ENCODE measurements around the gene ONECUT1.

The ONECUT1 gene

GRCh38 chr15:52780172-52780980, 9.8 kb downstream of the ONECUT1 start:
- Histone ChIP-seq H3K4me3 (peak overlapping the region; percentile 29; the same call in 1 of the 2 replicates), H3K9ac (ENCODE audit: insufficient read length) (no peak overlapping the region), H3K36me3 (ENCODE audit: insufficient read depth, low read length) (no peaks in the 10 kb centered on the region), H3K27ac (no peak overlapping the region), H3K9me3 (ENCODE audit: low read depth, low read length) (no peaks in the 10 kb centered on the region)
- peak; percentile 18 for DNase-seq (ENCODE audit: low read depth, low spot score)
- TF ChIP-seq POLR2AphosphoS5 (IDR thresholded peaks at IDR 0.05; ENCODE audit: borderline replicate concordance, low read depth, low read length) (no peak), FOXP2 (optimal IDR thresholded peaks at IDR 0.05; ENCODE audit: control extremely low read depth, extremely low read length, insufficient read depth) (no peak), EZH2 (IDR thresholded peaks at IDR 0.05) (no peak)

- no peak overlapping the region for H3K27ac ChIP-seq
- DNase-seq (ENCODE audit: low read depth, low spot score), result no peak
- no peak overlapping the region for H3K9ac ChIP-seq (ENCODE audit: insufficient read length)
- no peaks in the 10 kb centered on the region for H3K36me3 ChIP-seq (ENCODE audit: insufficient read depth, low read length)
- no peak overlapping the region for H3K4me3 ChIP-seq
- TF ChIP-seq EZH2 (IDR thresholded peaks at IDR 0.05) (no peak), POLR2AphosphoS5 (IDR thresholded peaks at IDR 0.05; ENCODE audit: borderline replicate concordance, low read depth, low read length) (no peak), FOXP2 (optimal IDR thresholded peaks at IDR 0.05; ENCODE audit: control extremely low read depth, extremely low read length, insufficient read depth) (no peak)
- H3K9me3 ChIP-seq (ENCODE audit: low read depth, low read length), result no peaks in the 10 kb centered on the region
These were observed 11.7 kb downstream of the ONECUT1 start for GRCh38 chr15:52778457-52778856.

- no peak overlapping the region for H3K9ac ChIP-seq (ENCODE audit: insufficient read length)
- no peaks in the 10 kb centered on the region for H3K9me3 ChIP-seq (ENCODE audit: low read depth, low read length)
- H3K27ac ChIP-seq, result no peak overlapping the region
- H3K36me3 ChIP-seq (ENCODE audit: insufficient read depth, low read length), result no peaks in the 10 kb centered on the region
- no peak for TF ChIP-seq POLR2AphosphoS5 (IDR thresholded peaks at IDR 0.05; ENCODE audit: borderline replicate concordance, low read depth, low read length)
- no peak for TF ChIP-seq FOXP2 (optimal IDR thresholded peaks at IDR 0.05; ENCODE audit: control extremely low read depth, extremely low read length, insufficient read depth)
- TF ChIP-seq EZH2 (IDR thresholded peaks at IDR 0.05), result no peak
- no peak overlapping the region for H3K4me3 ChIP-seq
- no peak for DNase-seq (ENCODE audit: low read depth, low spot score)
These were observed 17.4 kb downstream of the ONECUT1 start for GRCh38 chr15:52772766-52773165.

GRCh38 chr15:52765785-52766184, 24.4 kb downstream of the ONECUT1 start:
- Histone ChIP-seq H3K27ac (no peak overlapping the region), H3K9me3 (ENCODE audit: low read depth, low read length) (no peaks in the 10 kb centered on the region), H3K36me3 (ENCODE audit: insufficient read depth, low read length) (no peaks in the 10 kb centered on the region), H3K9ac (ENCODE audit: insufficient read length) (no peak overlapping the region), H3K4me3 (no peak overlapping the region)
- TF ChIP-seq POLR2AphosphoS5 (IDR thresholded peaks at IDR 0.05; ENCODE audit: borderline replicate concordance, low read depth, low read length), result no peak
- no peak for TF ChIP-seq EZH2 (IDR thresholded peaks at IDR 0.05)
- no peak for TF ChIP-seq FOXP2 (optimal IDR thresholded peaks at IDR 0.05; ENCODE audit: control extremely low read depth, extremely low read length, insufficient read depth)
- DNase-seq (ENCODE audit: low read depth, low spot score), result no peak

GRCh38 chr15:52764731-52765130, 25.4 kb downstream of the ONECUT1 start:
- TF ChIP-seq POLR2AphosphoS5 (IDR thresholded peaks at IDR 0.05; ENCODE audit: borderline replicate concordance, low read depth, low read length), result no peak
- TF ChIP-seq EZH2 (IDR thresholded peaks at IDR 0.05), result no peak
- TF ChIP-seq FOXP2 (optimal IDR thresholded peaks at IDR 0.05; ENCODE audit: control extremely low read depth, extremely low read length, insufficient read depth), result no peak
- DNase-seq (ENCODE audit: low read depth, low spot score), result no peak
- H3K36me3 ChIP-seq (ENCODE audit: insufficient read depth, low read length), result no peaks in the 10 kb centered on the region

GRCh38 chr15:52762621-52763020, 27.5 kb downstream of the ONECUT1 start:
- Histone ChIP-seq H3K9me3 (ENCODE audit: low read depth, low read length) (no peaks in the 10 kb centered on the region), H3K9ac (ENCODE audit: insufficient read length) (no peak overlapping the region), H3K4me3 (no peak overlapping the region), H3K36me3 (ENCODE audit: insufficient read depth, low read length) (no peaks in the 10 kb centered on the region), H3K27ac (no peak overlapping the region)
- TF ChIP-seq FOXP2 (optimal IDR thresholded peaks at IDR 0.05; ENCODE audit: control extremely low read depth, extremely low read length, insufficient read depth), result no peak
- no peak for TF ChIP-seq POLR2AphosphoS5 (IDR thresholded peaks at IDR 0.05; ENCODE audit: borderline replicate concordance, low read depth, low read length)
- no peak for TF ChIP-seq EZH2 (IDR thresholded peaks at IDR 0.05)
- no peak for DNase-seq (ENCODE audit: low read depth, low spot score)

More at GRCh38 chr15:52764731-52765130, 25.4 kb downstream of the ONECUT1 start:
- no peaks in the 10 kb centered on the region for H3K9me3 ChIP-seq (ENCODE audit: low read depth, low read length)
- no peak overlapping the region for H3K9ac ChIP-seq (ENCODE audit: insufficient read length)
- H3K4me3 ChIP-seq, result no peak overlapping the region
- H3K27ac ChIP-seq, result no peak overlapping the region

GRCh38 chr15:52760562-52760961, 29.6 kb downstream of the ONECUT1 start:
- Histone ChIP-seq H3K9ac (ENCODE audit: insufficient read length) (no peak overlapping the region), H3K9me3 (ENCODE audit: low read depth, low read length) (no peaks in the 10 kb centered on the region), H3K27ac (no peak overlapping the region), H3K4me3 (no peak overlapping the region), H3K36me3 (ENCODE audit: insufficient read depth, low read length) (no peaks in the 10 kb centered on the region)
- TF ChIP-seq FOXP2 (optimal IDR thresholded peaks at IDR 0.05; ENCODE audit: control extremely low read depth, extremely low read length, insufficient read depth) (no peak), EZH2 (IDR thresholded peaks at IDR 0.05) (no peak), POLR2AphosphoS5 (IDR thresholded peaks at IDR 0.05; ENCODE audit: borderline replicate concordance, low read depth, low read length) (no peak)
- no peak for DNase-seq (ENCODE audit: low read depth, low spot score)

GRCh38 chr15:52759969-52760368, 30.2 kb downstream of the ONECUT1 start:
- H3K9me3 ChIP-seq (ENCODE audit: low read depth, low read length), result no peaks in the 10 kb centered on the region
- no peak for TF ChIP-seq EZH2 (IDR thresholded peaks at IDR 0.05)
- TF ChIP-seq FOXP2 (optimal IDR thresholded peaks at IDR 0.05; ENCODE audit: control extremely low read depth, extremely low read length, insufficient read depth), result no peak
- no peak for TF ChIP-seq POLR2AphosphoS5 (IDR thresholded peaks at IDR 0.05; ENCODE audit: borderline replicate concordance, low read depth, low read length)
- no peak overlapping the region for H3K27ac ChIP-seq
- DNase-seq (ENCODE audit: low read depth, low spot score), result no peak
- no peak overlapping the region for H3K4me3 ChIP-seq
- no peaks in the 10 kb centered on the region for H3K36me3 ChIP-seq (ENCODE audit: insufficient read depth, low read length)
- no peak overlapping the region for H3K9ac ChIP-seq (ENCODE audit: insufficient read length)

All from SK-N-MC (cell line).